Right lobe of liver (tissue), 6 donors: ENCODE results near the gene SLX4IP. TPM values are rescaled to one million over a fixed set of nuclear protein-coding genes. Genes with fewer than 3 reads are reported as not detected.

Source experiments
- ATAC-seq, 4 donors: fragments of 200-7000 bp; cut with Tn5 transposase; one replicate each; pipeline ENCODE4 v1.9.1; 2020; ENCODE audit warnings: mild to moderate bottlenecking in 4 of 4, moderate library complexity in 4 of 4
- DNase-seq, 3 donors: peaks; one replicate each; pipeline ENCODE4 v3.0.0-alpha.2; 2020
- H3K27ac ChIP-seq, 3 donors: fragments of 200-600 bp; one replicate each; pipeline ENCODE4 v1.8.0; 2022
- H3K27me3 ChIP-seq, 2 donors: fragments of 200-600 bp; one replicate each; pipeline ENCODE4 v1.8.0; 2022
- H3K36me3 ChIP-seq, 4 donors: fragments of 200-600 bp; sonication (generic) in 1 of 4; one replicate each; pipeline versions ENCODE4 v1.5.1 to v1.8.0; 2017 to 2022; ENCODE audit warnings: control low read depth in 1 of 4
- H3K4me1 ChIP-seq, 4 donors: fragments of 200-600 bp; sonication (generic) in 1 of 4; one replicate each; pipeline versions ENCODE4 v1.5.1 to v1.8.0; 2017 to 2022; ENCODE audit warnings: control low read depth in 1 of 4
- H3K4me3 ChIP-seq, 3 donors: fragments of 200-600 bp; one replicate each; pipeline ENCODE4 v1.8.0; 2022
- H3K9me3 ChIP-seq, 4 donors: fragments of 200-600 bp; sonication (generic) in 1 of 4; one replicate each; pipeline versions ENCODE4 v1.5.1 to v1.8.0; 2017 to 2022; ENCODE audit warnings: control low read depth in 1 of 4
- POLR2A ChIP-seq: fragments of 450-650 bp; IDR thresholded peaks from one replicate; pipeline ENCODE4 v1.6.1; 2017; ENCODE audit warnings: antibody characterized with exemption, mild to moderate bottlenecking
- WGBS: methylation state at CpG from one replicate; pipeline ENCODE4 v1.1.6; 2018; ENCODE audit warnings: low coverage, low lambda C conversion rate; ENCODE audit not compliant: insufficient coverage; ENCODE audit errors: missing lambda C conversion rate; 5-methylcytosine and 5-hydroxymethylcytosine counted together
- intact Hi-C, 2 donors: fragments of 100-400 bp; cut with DNase I; formaldehyde crosslinking; loops; one replicate each; pipeline versions ENCODE4 v1.11.2 to v1.14.1; 2022
- total RNA-seq, 6 experiments: library from RNA; depleted of rRNA in 2 of 6; stranded (reverse); fragments of >200 nt in 2 of 6; fragmentation: NEBNext Ultra II Directional in 3 of 6; extraction: Animal tissue kit (Norgen Biotek cat#: 25700) in 3 of 6; gene quantifications; one replicate each; pipeline versions ENCODE4 v1.1.0 to v1.2.4, GENCODE V29; 2016 to 2023
- TF ChIP-seq, protein P1 (sequence below), 4 donors: fragments of 200-600 bp in 3 of 4; fragments of 450-650 bp in 1 of 4; IDR thresholded peaks; one replicate each; pipeline versions ENCODE4 v1.5.1 to v1.8.0; 2016 to 2022; ENCODE audit warnings: antibody characterized with exemption in 4 of 4, mild to moderate bottlenecking in 2 of 4
- donor health status: DM: no; HTN: yes; CAD: no.
- donor health status: DM: no; HTN: no; CAD: no.
- donor health status: DM: no; HTN: no; CAD: no.
- donor health status: DM: no; HTN: yes; CAD: no.
- donor health status: DM: no; HTN: yes; CAD: no.

SLX4IP gene
- total RNA-seq, 6 experiments from 2014 or later: 2.0 to 4.0 (median 3.5) TPM

DNA sequence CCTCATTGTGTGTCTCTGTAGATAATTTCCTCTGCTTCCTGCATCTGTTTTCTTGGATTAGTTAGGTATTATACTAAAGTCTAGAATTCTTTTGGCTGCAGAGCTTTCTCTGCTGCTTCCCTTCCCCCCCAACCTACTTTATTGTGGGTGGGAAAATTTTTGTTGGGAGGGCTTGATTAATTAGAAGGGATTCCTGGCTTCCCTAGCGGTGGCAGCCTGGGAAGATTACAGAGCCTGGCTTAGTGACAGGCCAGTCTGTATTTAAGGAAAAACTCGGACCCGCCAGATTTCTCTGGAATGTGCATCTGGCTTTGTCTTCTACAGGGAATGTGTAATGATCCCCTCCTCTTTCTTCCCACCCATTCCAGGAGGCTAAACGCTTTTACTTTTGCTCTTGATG lies 31.2 kb downstream of the SLX4IP start:
- ATAC-seq (no peak), DNase-seq (no peak)
- no peaks in the 10 kb centered on the region for H3K36me3 ChIP-seq
- no peak overlapping the region for H3K27ac ChIP-seq
- H3K9me3 ChIP-seq: no peaks in the 10 kb centered on the region
- TF ChIP-seq POLR2A: no peak
- TF ChIP-seq, protein P1, sequence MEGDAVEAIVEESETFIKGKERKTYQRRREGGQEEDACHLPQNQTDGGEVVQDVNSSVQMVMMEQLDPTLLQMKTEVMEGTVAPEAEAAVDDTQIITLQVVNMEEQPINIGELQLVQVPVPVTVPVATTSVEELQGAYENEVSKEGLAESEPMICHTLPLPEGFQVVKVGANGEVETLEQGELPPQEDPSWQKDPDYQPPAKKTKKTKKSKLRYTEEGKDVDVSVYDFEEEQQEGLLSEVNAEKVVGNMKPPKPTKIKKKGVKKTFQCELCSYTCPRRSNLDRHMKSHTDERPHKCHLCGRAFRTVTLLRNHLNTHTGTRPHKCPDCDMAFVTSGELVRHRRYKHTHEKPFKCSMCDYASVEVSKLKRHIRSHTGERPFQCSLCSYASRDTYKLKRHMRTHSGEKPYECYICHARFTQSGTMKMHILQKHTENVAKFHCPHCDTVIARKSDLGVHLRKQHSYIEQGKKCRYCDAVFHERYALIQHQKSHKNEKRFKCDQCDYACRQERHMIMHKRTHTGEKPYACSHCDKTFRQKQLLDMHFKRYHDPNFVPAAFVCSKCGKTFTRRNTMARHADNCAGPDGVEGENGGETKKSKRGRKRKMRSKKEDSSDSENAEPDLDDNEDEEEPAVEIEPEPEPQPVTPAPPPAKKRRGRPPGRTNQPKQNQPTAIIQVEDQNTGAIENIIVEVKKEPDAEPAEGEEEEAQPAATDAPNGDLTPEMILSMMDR (IDR thresholded peaks at IDR 0.05): no peak
- no peak overlapping the region for H3K4me3 ChIP-seq
- WGBS: 71% methylated on average over 4 of the region's 4 CpGs
- intact Hi-C loops: no loop called here
- no peaks in the 10 kb centered on the region for H3K27me3 ChIP-seq
- H3K4me1 ChIP-seq: no peaks in the 10 kb centered on the region

DNA sequence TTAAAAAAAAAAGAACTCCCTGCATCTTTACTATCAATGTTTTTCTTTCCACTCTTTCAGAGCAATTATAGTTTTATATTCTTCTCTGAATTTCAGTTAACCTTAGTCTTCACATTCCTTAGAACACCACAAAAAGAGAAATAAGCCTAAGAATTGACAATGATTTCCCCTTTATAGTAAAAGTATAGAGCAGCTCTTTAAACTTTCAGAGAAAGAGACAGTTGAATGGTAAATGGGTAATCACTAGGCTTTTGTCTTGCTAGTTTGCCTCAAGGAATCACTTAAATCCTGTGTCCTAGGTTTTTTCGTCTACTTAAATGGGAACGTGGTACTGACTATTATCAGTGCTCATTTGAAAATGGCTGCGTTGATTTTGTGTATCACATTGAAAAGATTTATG lies 31.8 kb downstream of the SLX4IP start:
- intact Hi-C loops: no loop called here
- WGBS: 67% methylated on average over 3 of the region's 3 CpGs
- H3K4me1 ChIP-seq: no peaks in the 10 kb centered on the region
- H3K36me3 ChIP-seq: no peaks in the 10 kb centered on the region
- H3K9me3 ChIP-seq: no peaks in the 10 kb centered on the region
- H3K27me3 ChIP-seq: no peaks in the 10 kb centered on the region
- TF ChIP-seq, protein P1 (IDR thresholded peaks at IDR 0.05): no peak
- no peak for ATAC-seq
- no peak overlapping the region for H3K4me3 ChIP-seq
- H3K27ac ChIP-seq: no peak overlapping the region
- DNase-seq: no peak

DNA sequence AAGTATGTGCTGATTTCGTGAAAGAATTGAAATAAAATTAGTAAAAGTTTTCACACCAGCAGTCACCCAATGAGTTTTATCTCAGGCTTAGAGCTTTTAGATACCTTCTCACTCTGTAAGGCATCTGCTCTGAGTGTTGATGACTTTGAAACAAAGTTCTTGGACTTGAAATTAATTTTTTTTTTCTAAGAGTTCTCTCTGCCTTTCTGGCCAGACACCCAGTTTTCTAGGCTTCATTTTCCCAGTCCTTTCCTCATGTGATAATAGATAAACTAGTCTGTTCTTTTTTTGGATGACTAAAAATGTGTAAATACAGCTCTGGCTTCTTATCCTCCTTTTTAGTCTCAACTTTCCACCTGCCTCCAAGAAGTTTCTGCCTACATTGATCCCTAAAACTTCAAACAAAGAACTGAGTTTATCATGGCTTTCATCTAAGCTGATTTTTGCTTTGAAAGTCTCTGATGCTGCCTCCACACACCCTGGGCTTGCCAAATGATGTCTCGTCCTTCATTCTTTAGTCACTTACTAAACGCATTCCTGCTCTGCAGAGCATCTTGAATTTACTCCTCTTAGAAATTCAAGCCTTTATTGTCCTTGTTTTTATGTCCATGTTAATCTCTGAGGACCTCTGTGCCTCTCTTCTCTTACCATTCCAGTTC lies 32.7 kb downstream of the SLX4IP start:
- no peak overlapping the region for H3K4me3 ChIP-seq
- WGBS: 68% methylated on average over 3 of the region's 3 CpGs
- H3K4me1 ChIP-seq: no peaks in the 10 kb centered on the region
- no peaks in the 10 kb centered on the region for H3K27me3 ChIP-seq
- intact Hi-C loops: no loop called here
- TF ChIP-seq POLR2A: no peak
- TF ChIP-seq, protein P1 (IDR thresholded peaks at IDR 0.05): no peak
- DNase-seq (no peak), ATAC-seq (no peak)
- H3K36me3 ChIP-seq: no peaks in the 10 kb centered on the region
- no peaks in the 10 kb centered on the region for H3K9me3 ChIP-seq
- H3K27ac ChIP-seq: no peak overlapping the region

DNA sequence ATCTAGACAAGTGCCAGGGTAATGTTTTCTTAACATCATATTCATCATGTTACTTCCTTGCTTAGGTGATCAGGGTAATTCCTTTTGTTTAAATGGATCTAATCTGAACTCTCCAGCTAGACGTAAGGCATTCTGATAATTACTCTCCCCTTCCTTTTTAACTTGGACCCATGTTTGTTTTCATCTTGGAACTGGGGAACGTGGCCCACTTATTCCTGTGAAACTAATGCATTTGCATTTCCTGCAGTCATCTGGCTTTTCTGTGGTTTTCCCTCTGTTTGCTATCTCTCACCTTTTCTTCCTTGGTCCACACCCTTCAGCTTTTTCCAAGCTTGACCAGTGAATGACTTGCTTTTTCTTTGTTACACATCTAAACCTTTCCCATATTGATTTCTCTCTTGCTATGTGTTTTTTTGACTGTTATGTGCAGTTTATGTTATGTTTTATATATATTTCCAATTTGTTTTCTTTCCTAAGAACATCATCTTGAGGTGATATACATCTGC lies 33.3 kb downstream of the SLX4IP start:
- no peaks in the 10 kb centered on the region for H3K4me1 ChIP-seq
- no peaks in the 10 kb centered on the region for H3K9me3 ChIP-seq
- no peak overlapping the region for H3K27ac ChIP-seq
- no peak for DNase-seq
- no peaks in the 10 kb centered on the region for H3K36me3 ChIP-seq
- intact Hi-C loops: no loop called here
- ATAC-seq: no peak
- H3K27me3 ChIP-seq: no peaks in the 10 kb centered on the region
- TF ChIP-seq, protein P1 (IDR thresholded peaks at IDR 0.05): no peak
- TF ChIP-seq POLR2A: no peak
- H3K4me3 ChIP-seq: no peak overlapping the region
- 69% methylated on average over 2 of the region's 2 CpGs for WGBS
